Measurements from ENCODE around the gene TJP3. TPM values are rescaled to one million over a fixed set of nuclear protein-coding genes. Genes with fewer than 3 reads are reported as not detected.
"Not testable (repeated sequence)": the region's sequence is repeated elsewhere in the genome, so short reads cannot be mapped to it uniquely, and the experiment has no call there.

Gene TJP3
- total RNA-seq, 4 donors from 2014 or later: 27.3 to 60.9 (median 35.6) TPM

- DNase-seq (ENCODE audit: low spot score in 2 of 2): no peak
- WGBS, 2 donors: 96 to 98% methylated on average over 31 to 33 of the region's 34 CpGs
- TF ChIP-seq POLR2A (IDR thresholded peaks at IDR 0.05) (no peak), CTCF (IDR thresholded peaks at IDR 0.05) (no peak)
- intact Hi-C loops (cut with DNase I; ENCODE audit: low total_unique reads): loop anchor here (5.0 kb wide), 1 partner anchor 36 kb away; no protein-coding TSS in a partner anchor
- no peak overlapping the region for H3K4me3 ChIP-seq (ENCODE audit: low read depth, poor library complexity, severe bottlenecking)
These were observed 46.6 kb upstream of the TJP3 start for GRCh38 chr19:3661284-3662238.

GRCh38 chr19:3663838-3664237, 44.3 kb upstream of the TJP3 start:
- 91 to 92% methylated on average over 18 of the region's 18 CpGs for WGBS, 2 donors
- H3K4me3 ChIP-seq (ENCODE audit: low read depth, poor library complexity, severe bottlenecking): no peak overlapping the region
- no peak for DNase-seq (ENCODE audit: low spot score in 2 of 2)
- TF ChIP-seq POLR2A (IDR thresholded peaks at IDR 0.05) (no peak), CTCF (IDR thresholded peaks at IDR 0.05) (no peak)
- intact Hi-C loops (cut with DNase I; ENCODE audit: low total_unique reads): loop anchor here (5.0 kb wide), 1 partner anchor 33 kb away; no protein-coding TSS in a partner anchor

GRCh38 chr19:3664879-3665642, 43.1 kb upstream of the TJP3 start:
- intact Hi-C loops (cut with DNase I; ENCODE audit: low total_unique reads): loop anchor here (5.0 kb wide), 1 partner anchor 32 kb away; no protein-coding TSS in a partner anchor
- 78 to 79% methylated on average over 17 to 18 of the region's 19 CpGs for WGBS, 2 donors
- no peak overlapping the region for H3K4me3 ChIP-seq (ENCODE audit: low read depth, poor library complexity, severe bottlenecking)
- TF ChIP-seq CTCF (IDR thresholded peaks at IDR 0.05): no peak
- TF ChIP-seq POLR2A (IDR thresholded peaks at IDR 0.05): no peak
- DNase-seq (ENCODE audit: low spot score in 2 of 2): no peak

- H3K4me3 ChIP-seq (ENCODE audit: low read depth, poor library complexity, severe bottlenecking): no peak overlapping the region
- intact Hi-C loops (cut with DNase I; ENCODE audit: low total_unique reads): no loop called here
- TF ChIP-seq POLR2A (IDR thresholded peaks at IDR 0.05): no peak
- peak in 1 of 3 donors; percentile 46 for TF ChIP-seq CTCF (IDR thresholded peaks at IDR 0.05)
- peak in 1 of 2 donors; percentile 95 for DNase-seq (ENCODE audit: low spot score in 2 of 2)
- WGBS, 2 donors: 41 to 44% methylated on average over 35 to 40 of the region's 40 CpGs
These were observed 42.3 kb upstream of the TJP3 start for GRCh38 chr19:3665681-3666544.

- H3K4me3 ChIP-seq (ENCODE audit: low read depth, poor library complexity, severe bottlenecking); intact Hi-C loops (cut with DNase I; ENCODE audit: low total_unique reads); DNase-seq (ENCODE audit: low spot score in 2 of 2): not testable (repeated sequence)
- WGBS, 2 donors: 89% methylated on average over 14 of the region's 14 CpGs
These were observed 41.7 kb upstream of the TJP3 start for GRCh38 chr19:3666545-3666856.
